HCT116 (cell line): ENCODE results near the gene DLG5. TPM values are rescaled to one million over a fixed set of nuclear protein-coding genes. Genes with fewer than 3 reads are reported as not detected.

ENCODE experiments used
- ATAC-seq: fragments of 200-7000 bp; cut with Tn5 transposase; 2 replicates; pipeline ENCODE4 v1.9.1; 2020; ENCODE audit warnings: mild to moderate bottlenecking, moderate library complexity
- BruUV-seq: library from RNA; stranded (reverse); fragments of 400-500 nt; replicated peaks from 2 replicates; lab custom pipeline; 2021; lab: Mats Ljungman, UMichigan
- CTCF ChIA-PET: fragments of 300-600 bp; sonication (Branson Sonifier 250); formaldehyde crosslinking; loops from one replicate; lab custom pipeline; 2021; ENCODE audit warnings: antibody characterized with exemption; lab: Charles Lee
- POLR2A ChIA-PET: fragments of 300-600, 350-600 bp; sonication (Branson Sonifier 250); formaldehyde crosslinking; loops from one replicate; lab custom pipeline; 2021; ENCODE audit warnings: antibody characterized with exemption; lab: Charles Lee
- RAD21 ChIA-PET, 2 experiments: fragments of 300-600 bp; sonication (Branson Sonifier 250); formaldehyde crosslinking; loops; one replicate each; lab custom pipeline; 2023; ENCODE audit warnings: low total read pairs in 2 of 2; ENCODE audit not compliant: uncharacterized antibody in 2 of 2, unreplicated experiment in 2 of 2, low non-redundant PET in 1 of 2; lab: Charles Lee
- DNase-seq: peaks from one replicate; pipeline ENCODE4 v3.0.0-alpha.2; 2010; ENCODE audit warnings: low read depth, low spot score
- H2AFZ ChIP-seq: fragments of 200-600 bp; shearing (Covaris generic), sonication (generic); 2 replicates; pipeline ENCODE4 v1.6.1; 2017; ENCODE audit warnings: low read depth, mixed run types, mixed read lengths, antibody characterized with exemption, low read length; ENCODE audit not compliant: poor library complexity, severe bottlenecking
- H3K27ac ChIP-seq: 2 replicates; pipeline ENCODE4 v1.5.1; 2012; ENCODE audit warnings: low read depth, low read length
- H3K27me3 ChIP-seq: fragments of 200-600 bp; sonication (generic); 2 replicates; pipeline ENCODE4 v1.6.1; 2016; ENCODE audit warnings: mixed run types, low read length, mixed read lengths; ENCODE audit not compliant: insufficient read depth
- H3K36me3 ChIP-seq, 2 experiments: fragments of 200-500 bp in 1 of 2; fragments of 200-600 bp in 1 of 2; sonication (Bioruptor generic) in 1 of 2; sonication (generic) in 1 of 2; 2 replicates each; pipeline versions ENCODE4 v1.5.1 to v1.6.1; 2014 to 2016; ENCODE audit warnings: low read length in 2 of 2, inconsistent platforms in 1 of 2, mixed read lengths in 1 of 2, mixed run types in 1 of 2; ENCODE audit not compliant: insufficient read depth in 2 of 2, control insufficient read depth in 1 of 2
- H3K4me1 ChIP-seq, 2 experiments: fragments of 200-600 bp in 1 of 2; sonication (generic) in 1 of 2; 2 replicates each; pipeline versions ENCODE4 v1.5.1 to v1.6.1; 2012 to 2017; ENCODE audit warnings: low read length in 2 of 2, inconsistent platforms in 1 of 2, mild to moderate bottlenecking in 1 of 2, mixed read lengths in 1 of 2, mixed run types in 1 of 2, moderate library complexity in 1 of 2; ENCODE audit not compliant: insufficient read depth in 2 of 2, control insufficient read depth in 1 of 2
- H3K4me2 ChIP-seq: fragments of 200-600 bp; sonication (generic); 2 replicates; pipeline ENCODE4 v1.6.1; 2017; ENCODE audit warnings: mixed run types, low read length, mixed read lengths
- H3K4me3 ChIP-seq, 2 experiments: fragments of 200-600 bp in 1 of 2; sonication (generic) in 1 of 2; replicated peaks in 1 of 2; 2 replicates each; pipeline ENCODE4 v1.5.1; 2011 to 2016; ENCODE audit warnings: low read length in 2 of 2, control low read depth in 1 of 2, low read depth in 1 of 2, mild to moderate bottlenecking in 1 of 2, mixed read lengths in 1 of 2, mixed run types in 1 of 2
- H3K79me2 ChIP-seq: fragments of 200-600 bp; sonication (generic); 2 replicates; pipeline ENCODE4 v1.6.1; 2017; ENCODE audit warnings: mild to moderate bottlenecking, mixed run types, low read length, moderate library complexity, mixed read lengths; ENCODE audit not compliant: insufficient read depth
- H3K9ac ChIP-seq: fragments of 200-600 bp; sonication (generic); 2 replicates; pipeline ENCODE4 v1.6.1; 2016; ENCODE audit warnings: low read length, mixed read lengths
- H3K9me2 ChIP-seq: fragments of 200-600 bp; sonication (generic), shearing (Covaris generic); 2 replicates; pipeline ENCODE4 v1.6.1; 2017; ENCODE audit warnings: mixed run types, mild to moderate bottlenecking, moderate library complexity; ENCODE audit not compliant: insufficient read depth
- H3K9me3 ChIP-seq, 2 experiments: fragments of 200-500 bp in 1 of 2; fragments of 200-600 bp in 1 of 2; sonication (Bioruptor generic) in 1 of 2; sonication (generic) in 1 of 2; 2 replicates each; pipeline ENCODE4 v1.6.1; 2014 to 2017; ENCODE audit warnings: low read length in 2 of 2, mixed read lengths in 2 of 2, inconsistent platforms in 1 of 2, low read depth in 1 of 2, mild to moderate bottlenecking in 1 of 2, mixed run types in 1 of 2, moderate library complexity in 1 of 2; ENCODE audit not compliant: control insufficient read depth in 1 of 2, insufficient read depth in 1 of 2
- H4K20me1 ChIP-seq: fragments of 200-600 bp; sonication (generic), shearing (Covaris generic); 2 replicates; pipeline ENCODE4 v1.6.1; 2017; ENCODE audit warnings: mixed run types, mild to moderate bottlenecking, moderate library complexity; ENCODE audit not compliant: insufficient read depth
- CBX3 ChIP-seq: IDR thresholded peaks from 2 replicates; pipeline ENCODE4 v1.6.1; 2012; ENCODE audit warnings: low read depth
- CEBPB ChIP-seq: IDR thresholded peaks from 2 replicates; pipeline ENCODE4 v1.6.1; 2012; ENCODE audit warnings: low read depth
- ELF1 ChIP-seq: IDR thresholded peaks from 2 replicates; pipeline ENCODE4 v1.6.1; 2012; ENCODE audit warnings: low read depth, borderline replicate concordance
- JUND ChIP-seq: IDR thresholded peaks from 2 replicates; pipeline ENCODE4 v1.6.1; 2012
- POLR2A ChIP-seq: IDR thresholded peaks from 2 replicates; pipeline ENCODE4 v1.7.0; 2011; ENCODE audit warnings: borderline replicate concordance; ENCODE audit not compliant: insufficient read depth, insufficient read length; ENCODE audit errors: extremely low read depth
- POLR2AphosphoS5 ChIP-seq: IDR thresholded peaks from 2 replicates; pipeline ENCODE4 v1.6.1; 2011; ENCODE audit warnings: mild to moderate bottlenecking, low read depth, low read length, moderate library complexity
- RAD21 ChIP-seq: IDR thresholded peaks from 2 replicates; pipeline ENCODE4 v1.6.1; 2012; ENCODE audit warnings: low read depth, mild to moderate bottlenecking
- SP1 ChIP-seq: IDR thresholded peaks from 2 replicates; pipeline ENCODE4 v1.6.1; 2012; ENCODE audit warnings: low read depth
- SRF ChIP-seq: IDR thresholded peaks from 2 replicates; pipeline ENCODE4 v1.6.1; 2012; ENCODE audit warnings: low read depth
- TCF7L2 ChIP-seq: IDR thresholded peaks from 2 replicates; pipeline ENCODE4 v1.7.0; 2011; ENCODE audit warnings: borderline replicate concordance, inconsistent platforms; ENCODE audit not compliant: insufficient read depth, insufficient read length; ENCODE audit errors: extremely low read depth
- intact Hi-C: fragments of 100-400 bp; cut with micrococcal nuclease; formaldehyde crosslinking; loops from 2 replicates; pipeline ENCODE4 v1.10.0; 2022
- total RNA-seq: library from RNA; stranded (reverse); gene quantifications from one replicate; pipeline ENCODE4 v1.2.1, GENCODE V29; 2021; ENCODE audit not compliant: unreplicated experiment
- TF ChIP-seq, protein P1 (sequence below), 3 experiments: fragments of 200-600 bp in 1 of 3; sonication (generic) in 1 of 3; IDR thresholded peaks in 2 of 3; conservative IDR thresholded peaks in 1 of 3; 2 replicates each; pipeline ENCODE4 v1.5.1; 2012 to 2017; ENCODE audit warnings: low read depth in 2 of 3, low read length in 2 of 3, antibody characterized with exemption in 1 of 3, borderline replicate concordance in 1 of 3, control low read depth in 1 of 3, mild to moderate bottlenecking in 1 of 3, mixed read lengths in 1 of 3, mixed run types in 1 of 3, moderate library complexity in 1 of 3; ENCODE audit not compliant: insufficient read depth in 1 of 3
- TF ChIP-seq, protein P2 (sequence below): IDR thresholded peaks from 2 replicates; pipeline ENCODE4 v1.6.1; 2012; ENCODE audit warnings: low read depth

Gene DLG5
- total RNA-seq, 1 experiment from 2014 or later = 44.8 TPM

DNA sequence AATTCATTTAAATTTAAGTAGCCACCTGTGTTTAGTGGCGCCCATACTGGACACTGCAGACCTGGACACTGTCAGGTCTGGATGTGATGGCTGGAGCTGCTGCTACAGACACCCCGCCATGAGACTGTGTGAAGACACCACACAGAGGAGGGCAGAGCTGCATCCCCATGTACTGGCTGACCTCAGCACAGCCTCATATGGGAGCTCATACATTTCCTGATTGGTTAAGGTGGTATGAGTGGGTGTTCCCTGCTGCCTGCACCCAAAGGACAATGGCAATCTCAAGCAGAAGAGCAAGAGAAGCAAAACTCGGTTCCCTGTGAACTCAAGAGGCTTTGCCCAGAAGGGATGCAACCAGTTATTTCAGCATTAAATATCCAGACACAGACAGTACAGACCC is 60.0 kb downstream of the DLG5 start:
- ChIA-PET RAD21 (no interaction called here), POLR2A (no interaction called here), CTCF (no interaction called here)
- no peak overlapping the region for H3K27ac ChIP-seq
- no peaks in the 10 kb centered on the region for H3K9me3 ChIP-seq
- H3K27me3 ChIP-seq = no peaks in the 10 kb centered on the region
- H3K4me3 ChIP-seq = no peak overlapping the region
- BruUV-seq = no TSS peak
- intact Hi-C loops = no loop called here
- H3K9ac ChIP-seq = no peak overlapping the region
- H4K20me1 ChIP-seq = 0 out of 2 replicates have a peak, but pooled peaks cover 3% of the 10 kb centered on the region
- DNase-seq = no peak
- peaks cover 8% of the 10 kb centered on the region; the same call in 1 of the 2 replicates for H3K79me2 ChIP-seq
- H3K4me1 ChIP-seq = peaks cover 0 to 11% of the 10 kb centered on the region in 2 experiments; a peak in 1 of 4 replicates
- no peak for TF ChIP-seq CEBPB
- no peak for TF ChIP-seq POLR2AphosphoS5
- TF ChIP-seq RAD21 = no peak
- TF ChIP-seq SP1 = no peak
- TF ChIP-seq SRF = no peak
- TF ChIP-seq CBX3 = no peak
- TF ChIP-seq TCF7L2 = no peak
- TF ChIP-seq, protein P1, sequence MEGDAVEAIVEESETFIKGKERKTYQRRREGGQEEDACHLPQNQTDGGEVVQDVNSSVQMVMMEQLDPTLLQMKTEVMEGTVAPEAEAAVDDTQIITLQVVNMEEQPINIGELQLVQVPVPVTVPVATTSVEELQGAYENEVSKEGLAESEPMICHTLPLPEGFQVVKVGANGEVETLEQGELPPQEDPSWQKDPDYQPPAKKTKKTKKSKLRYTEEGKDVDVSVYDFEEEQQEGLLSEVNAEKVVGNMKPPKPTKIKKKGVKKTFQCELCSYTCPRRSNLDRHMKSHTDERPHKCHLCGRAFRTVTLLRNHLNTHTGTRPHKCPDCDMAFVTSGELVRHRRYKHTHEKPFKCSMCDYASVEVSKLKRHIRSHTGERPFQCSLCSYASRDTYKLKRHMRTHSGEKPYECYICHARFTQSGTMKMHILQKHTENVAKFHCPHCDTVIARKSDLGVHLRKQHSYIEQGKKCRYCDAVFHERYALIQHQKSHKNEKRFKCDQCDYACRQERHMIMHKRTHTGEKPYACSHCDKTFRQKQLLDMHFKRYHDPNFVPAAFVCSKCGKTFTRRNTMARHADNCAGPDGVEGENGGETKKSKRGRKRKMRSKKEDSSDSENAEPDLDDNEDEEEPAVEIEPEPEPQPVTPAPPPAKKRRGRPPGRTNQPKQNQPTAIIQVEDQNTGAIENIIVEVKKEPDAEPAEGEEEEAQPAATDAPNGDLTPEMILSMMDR (IDR thresholded peaks at IDR 0.05 in 2 of 3, conservative IDR thresholded peaks at IDR 0.05 in 1 of 3; ENCODE audit: borderline replicate concordance in 1 of 3, insufficient read depth in 1 of 3, low read depth in 2 of 3, low read length in 2 of 3) = no peak
- TF ChIP-seq JUND = no peak
- TF ChIP-seq, protein P2, sequence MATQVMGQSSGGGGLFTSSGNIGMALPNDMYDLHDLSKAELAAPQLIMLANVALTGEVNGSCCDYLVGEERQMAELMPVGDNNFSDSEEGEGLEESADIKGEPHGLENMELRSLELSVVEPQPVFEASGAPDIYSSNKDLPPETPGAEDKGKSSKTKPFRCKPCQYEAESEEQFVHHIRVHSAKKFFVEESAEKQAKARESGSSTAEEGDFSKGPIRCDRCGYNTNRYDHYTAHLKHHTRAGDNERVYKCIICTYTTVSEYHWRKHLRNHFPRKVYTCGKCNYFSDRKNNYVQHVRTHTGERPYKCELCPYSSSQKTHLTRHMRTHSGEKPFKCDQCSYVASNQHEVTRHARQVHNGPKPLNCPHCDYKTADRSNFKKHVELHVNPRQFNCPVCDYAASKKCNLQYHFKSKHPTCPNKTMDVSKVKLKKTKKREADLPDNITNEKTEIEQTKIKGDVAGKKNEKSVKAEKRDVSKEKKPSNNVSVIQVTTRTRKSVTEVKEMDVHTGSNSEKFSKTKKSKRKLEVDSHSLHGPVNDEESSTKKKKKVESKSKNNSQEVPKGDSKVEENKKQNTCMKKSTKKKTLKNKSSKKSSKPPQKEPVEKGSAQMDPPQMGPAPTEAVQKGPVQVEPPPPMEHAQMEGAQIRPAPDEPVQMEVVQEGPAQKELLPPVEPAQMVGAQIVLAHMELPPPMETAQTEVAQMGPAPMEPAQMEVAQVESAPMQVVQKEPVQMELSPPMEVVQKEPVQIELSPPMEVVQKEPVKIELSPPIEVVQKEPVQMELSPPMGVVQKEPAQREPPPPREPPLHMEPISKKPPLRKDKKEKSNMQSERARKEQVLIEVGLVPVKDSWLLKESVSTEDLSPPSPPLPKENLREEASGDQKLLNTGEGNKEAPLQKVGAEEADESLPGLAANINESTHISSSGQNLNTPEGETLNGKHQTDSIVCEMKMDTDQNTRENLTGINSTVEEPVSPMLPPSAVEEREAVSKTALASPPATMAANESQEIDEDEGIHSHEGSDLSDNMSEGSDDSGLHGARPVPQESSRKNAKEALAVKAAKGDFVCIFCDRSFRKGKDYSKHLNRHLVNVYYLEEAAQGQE = no peak
- TF ChIP-seq POLR2A = no peak
- TF ChIP-seq ELF1 = no peak
- H2AFZ ChIP-seq = no peak overlapping the region
- H3K36me3 ChIP-seq = no peaks in the 10 kb centered on the region
- H3K4me2 ChIP-seq = no peak overlapping the region
- ATAC-seq = peak; percentile 58; the same call in 1 of the 2 replicates
- H3K9me2 ChIP-seq = no peaks in the 10 kb centered on the region
